GM21786 (cell line): ENCODE measurements around the gene TIMM17A.

Experiments used
- ATAC-seq: cut with Tn5 transposase; IDR thresholded peaks from one replicate; pipeline ENCODE4 v1.9.1; 2021; ENCODE audit not compliant: unreplicated experiment

Gene TIMM17A

DNA sequence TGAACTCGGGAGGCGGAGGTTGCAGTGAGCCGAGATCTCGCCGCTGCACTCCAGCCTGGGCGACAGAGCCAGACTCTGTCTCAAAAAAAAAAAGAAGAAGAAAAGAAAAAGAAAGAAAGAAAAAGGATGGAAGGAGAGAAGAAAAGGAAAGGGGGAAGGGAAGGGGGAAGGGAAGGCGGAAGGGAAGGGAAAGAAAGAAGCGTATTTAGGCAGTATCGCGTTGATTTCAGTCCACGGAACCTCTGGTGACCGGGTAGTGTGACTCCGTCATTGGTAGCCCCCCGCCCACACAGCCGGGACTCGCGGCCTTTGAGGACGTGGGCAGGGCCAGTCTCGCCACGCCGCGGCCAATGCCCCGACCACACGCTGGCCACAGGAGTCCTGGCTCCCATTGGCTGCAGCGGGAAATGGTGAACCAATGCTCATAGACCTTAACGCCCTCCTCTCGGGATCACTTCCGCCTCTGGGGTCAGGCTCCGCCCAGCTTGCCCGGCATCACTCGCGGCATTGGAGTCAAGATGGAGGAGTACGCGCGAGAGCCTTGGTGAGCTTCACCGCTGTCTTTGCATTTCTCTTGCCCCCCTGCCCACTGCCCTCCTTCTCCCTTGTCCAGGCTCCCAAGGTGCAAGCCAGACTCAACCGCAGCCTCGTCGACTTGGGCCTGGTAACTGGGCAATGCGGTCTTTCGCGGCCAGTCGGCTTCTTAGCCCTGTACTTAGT is at the start of gene TIMM17A:
Gene TIMM17A, plus strand, starts transcription at position 495 of the 720 bp plus-strand sequence. Its CDS starts 24 bp downstream, at position 519.
- ATAC-seq, result peak; percentile 100

DNA sequence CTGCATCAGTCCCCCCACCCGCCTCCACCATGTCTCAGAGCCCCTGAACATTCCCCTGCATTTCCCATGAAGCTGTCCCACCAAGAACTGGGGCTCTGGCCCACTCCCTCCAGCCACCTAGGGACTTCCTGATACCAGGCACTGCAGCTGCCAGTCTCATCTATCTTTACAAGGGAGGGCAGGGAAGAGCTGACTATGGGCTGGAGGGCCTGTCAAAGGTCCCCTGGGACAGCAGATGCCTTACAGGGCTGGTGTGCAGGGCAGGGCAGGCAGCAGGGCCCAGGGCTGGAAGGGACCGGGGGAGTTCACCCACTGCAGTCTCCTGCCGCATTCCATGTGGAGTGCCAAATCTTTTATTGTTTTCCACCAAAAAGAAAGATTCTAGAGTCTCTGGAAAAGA is 49.0 kb upstream of the TIMM17A start:
- ATAC-seq, result no peak

DNA sequence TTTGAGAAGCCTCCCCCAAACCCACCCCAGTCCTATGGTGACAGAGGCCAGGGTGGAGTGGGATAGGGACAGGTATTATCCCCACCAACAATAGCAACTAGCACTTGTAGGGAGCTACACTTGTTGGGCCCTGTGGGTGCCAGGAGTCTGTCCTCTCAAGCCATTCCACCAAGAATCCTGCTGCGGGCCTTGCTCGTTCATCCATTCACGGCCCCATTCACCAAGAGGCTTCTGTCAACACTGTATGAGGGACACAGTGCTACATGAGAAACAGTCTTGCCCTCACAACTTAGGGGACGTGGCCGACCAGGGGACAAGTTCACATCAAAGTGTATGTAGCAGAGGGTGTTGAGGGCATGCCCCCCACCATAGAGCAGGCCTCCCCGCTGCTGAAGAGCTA is 47.7 kb upstream of the TIMM17A start:
- ATAC-seq, result no peak

DNA sequence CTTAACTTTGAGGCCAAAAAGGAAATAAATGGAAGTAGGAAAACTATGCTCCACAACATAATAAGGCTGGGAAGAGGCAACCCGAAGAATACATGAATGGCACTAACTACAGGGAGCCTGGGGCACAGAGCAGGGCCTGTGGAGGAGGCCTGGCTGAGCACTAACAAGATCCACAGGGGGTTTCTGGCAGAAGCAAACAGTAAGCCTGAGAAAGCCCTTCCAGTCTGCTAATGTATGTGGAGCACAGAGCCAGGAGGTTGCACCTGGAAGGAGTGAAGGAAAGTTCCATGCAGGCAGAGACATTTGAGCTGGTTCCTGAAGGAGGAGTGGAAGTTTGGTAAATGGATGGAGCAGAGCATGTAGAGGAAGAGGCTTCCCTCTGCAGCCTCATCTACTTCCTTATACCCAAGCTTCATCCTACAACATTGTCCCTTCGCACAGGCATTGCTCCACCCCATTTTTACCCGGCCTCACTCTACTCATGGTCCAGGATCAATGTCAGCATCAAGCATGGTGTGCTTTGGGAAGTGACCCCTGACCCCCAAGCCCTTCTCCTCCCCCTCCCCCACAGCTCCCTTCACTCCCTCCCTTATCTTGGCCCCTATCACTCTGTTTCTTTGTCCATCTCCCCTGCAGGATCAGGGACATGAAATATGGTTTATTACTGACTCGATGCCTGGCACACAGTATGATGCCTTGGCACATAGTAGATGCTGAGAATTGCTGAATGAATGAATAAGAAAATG is 43.3 kb upstream of the TIMM17A start:
- no peak for ATAC-seq

DNA sequence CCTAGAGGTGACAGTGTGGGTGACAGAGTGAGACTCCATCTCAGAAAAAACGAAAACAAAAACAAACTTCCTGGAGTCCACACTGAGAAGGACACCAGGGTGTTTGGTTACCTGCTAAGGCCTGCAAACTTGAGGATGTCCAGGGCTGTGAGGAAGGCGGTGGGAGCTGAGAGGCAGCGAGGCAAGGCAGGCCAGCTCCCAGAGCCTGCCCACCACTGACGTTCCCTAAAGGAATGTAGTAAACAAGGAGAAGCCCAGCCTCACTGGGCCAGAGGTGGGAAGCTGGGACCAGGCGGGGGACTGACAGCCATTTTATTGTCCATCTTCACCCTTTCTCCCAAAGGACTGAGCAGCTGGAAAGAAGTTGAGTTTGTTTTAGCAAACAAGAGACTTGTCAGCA is 42.5 kb upstream of the TIMM17A start:
- ATAC-seq, result no peak

DNA sequence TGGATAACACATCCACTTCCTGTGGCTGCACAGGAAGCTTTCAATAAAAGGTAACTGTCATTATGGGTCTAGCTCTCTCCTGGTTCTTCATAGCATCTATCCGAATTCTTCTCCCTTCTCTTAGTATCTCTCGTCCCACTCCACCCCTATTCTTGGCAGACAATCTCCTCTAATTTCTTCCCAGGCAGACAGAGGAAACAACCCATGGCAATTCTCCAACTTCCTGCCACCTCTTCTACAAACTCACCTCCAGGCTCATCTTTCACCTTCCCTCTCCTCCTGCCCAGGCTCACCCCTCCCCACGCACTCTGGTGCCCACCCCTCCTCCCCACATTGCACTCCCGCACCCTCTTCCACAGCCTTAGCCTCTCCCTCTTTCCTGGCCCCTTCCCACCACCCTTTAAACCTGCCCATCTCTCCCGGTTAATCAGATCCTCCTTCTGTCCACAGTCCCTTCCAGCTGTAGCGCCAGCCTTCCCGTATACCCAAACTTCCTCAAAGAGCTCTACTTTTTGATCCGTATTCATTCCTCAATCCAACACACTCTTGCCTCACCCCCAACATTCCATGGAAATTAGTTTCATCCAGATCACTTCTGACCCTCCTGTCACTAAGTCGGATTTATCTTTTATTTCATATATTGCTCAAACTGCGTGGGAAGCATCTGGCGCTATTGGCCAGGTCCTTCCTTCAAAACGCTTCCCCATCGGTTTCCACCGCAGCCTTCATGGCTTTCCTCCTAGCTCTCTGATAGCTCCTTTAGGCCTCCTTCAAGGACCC is 40.7 kb upstream of the TIMM17A start:
- no peak for ATAC-seq

DNA sequence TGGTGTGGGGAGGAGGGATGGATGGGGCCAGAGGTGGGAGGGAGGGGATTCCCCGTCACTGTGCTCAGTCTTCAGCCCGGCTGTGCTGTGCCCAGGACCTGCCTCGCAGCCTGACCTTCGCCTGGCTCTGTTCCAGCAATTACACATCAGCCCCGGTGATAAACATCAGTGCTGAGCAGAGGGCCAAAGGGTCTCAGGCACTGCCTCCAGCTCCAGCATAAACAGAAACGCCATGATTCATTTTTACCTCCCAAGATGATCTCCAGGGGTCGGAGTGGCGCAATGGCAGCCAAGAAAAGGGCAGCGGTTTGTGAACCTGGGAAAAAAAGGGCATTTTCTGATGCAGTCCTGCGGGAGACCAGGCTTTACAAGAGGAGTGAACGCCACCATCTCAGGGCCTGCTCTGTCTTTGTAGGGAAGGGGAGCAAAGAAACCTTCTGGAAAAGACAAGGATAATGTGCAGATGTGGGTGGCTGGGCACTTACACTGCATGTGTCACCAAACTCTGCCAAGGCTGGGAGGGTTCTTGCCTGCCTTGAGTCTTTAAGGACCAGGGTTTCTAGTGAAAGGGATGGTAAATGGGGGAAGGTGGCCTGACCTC is 38.6 kb upstream of the TIMM17A start:
- no peak for ATAC-seq

DNA sequence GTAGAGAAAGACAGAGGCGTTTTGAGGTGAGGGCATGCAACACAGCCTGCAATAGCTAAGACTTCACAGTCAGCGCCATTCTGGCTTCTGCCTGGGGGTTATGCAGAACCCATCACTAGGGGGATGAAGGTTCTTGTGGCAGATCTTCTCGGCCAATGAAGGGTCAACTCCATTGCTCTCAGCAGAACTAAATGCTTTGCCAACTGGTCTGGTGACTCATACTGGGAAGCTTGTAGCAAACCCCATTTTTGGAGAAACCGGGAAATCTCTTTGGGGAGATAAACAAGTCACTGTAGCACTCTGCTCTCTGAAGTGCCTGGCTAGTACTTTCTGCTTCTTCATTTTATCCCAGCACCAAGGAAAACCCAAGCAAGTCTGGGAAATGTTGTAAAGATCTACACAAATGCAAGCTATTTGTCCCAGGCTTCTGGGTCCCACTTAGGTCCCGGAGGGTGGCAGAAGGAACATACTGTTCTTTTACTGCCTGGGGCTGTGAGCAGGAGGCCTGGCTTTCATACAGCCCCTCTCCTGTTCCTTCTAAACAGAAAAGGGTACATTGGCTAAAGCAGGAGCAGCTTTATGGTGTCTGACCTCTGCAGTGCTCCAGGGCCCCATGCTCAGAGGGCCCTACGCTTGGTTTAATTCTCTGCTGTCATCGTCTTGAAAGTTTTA is 37.8 kb upstream of the TIMM17A start:
- no peak for ATAC-seq

DNA sequence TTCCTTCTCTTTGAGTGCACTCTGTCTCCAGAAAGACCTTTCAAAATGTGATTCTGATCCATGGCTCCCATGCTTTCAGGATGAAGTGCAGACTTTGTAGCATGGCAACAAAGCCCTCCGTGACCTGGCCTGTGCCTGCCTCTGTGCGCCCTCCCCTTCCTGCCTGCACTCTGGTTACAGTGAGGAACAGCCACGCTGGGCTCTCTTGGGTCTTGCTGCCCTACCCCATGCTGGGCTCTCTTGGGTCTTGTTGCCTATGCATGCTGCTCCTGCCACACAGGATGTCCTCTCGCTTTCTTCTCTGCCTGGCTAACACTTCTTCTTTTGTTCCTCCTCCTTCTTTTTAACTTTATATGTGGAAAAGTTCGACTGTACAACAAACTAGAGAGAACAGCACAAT is 37.0 kb upstream of the TIMM17A start:
- ATAC-seq, result no peak

DNA sequence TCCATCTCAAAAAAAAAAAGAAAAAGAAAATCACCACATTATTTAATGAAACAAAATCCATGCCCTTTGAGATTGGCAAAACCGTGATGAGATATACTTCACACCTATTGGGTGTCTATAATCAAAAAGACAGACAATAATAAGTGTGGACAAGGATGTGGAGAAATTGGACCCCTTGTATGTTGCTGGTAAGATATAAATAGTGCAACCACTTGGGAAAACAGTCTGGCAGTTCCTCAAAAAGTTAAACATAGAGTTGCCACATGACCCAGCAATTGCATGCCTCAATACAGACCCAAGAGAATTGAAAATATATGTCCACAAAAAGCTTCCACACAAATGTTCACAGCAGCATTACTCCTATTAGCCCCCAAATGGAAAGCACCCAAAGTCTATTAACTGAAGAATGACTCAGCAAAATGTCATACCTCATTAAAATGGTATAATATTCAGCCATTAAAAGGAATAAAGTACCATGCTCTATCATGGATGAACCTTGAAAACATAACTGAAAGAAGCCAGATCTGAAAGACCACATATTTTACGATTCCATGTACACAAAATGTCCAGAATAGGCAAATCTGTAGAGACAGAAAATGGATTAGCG is 33.2 kb upstream of the TIMM17A start:
- no peak for ATAC-seq

DNA sequence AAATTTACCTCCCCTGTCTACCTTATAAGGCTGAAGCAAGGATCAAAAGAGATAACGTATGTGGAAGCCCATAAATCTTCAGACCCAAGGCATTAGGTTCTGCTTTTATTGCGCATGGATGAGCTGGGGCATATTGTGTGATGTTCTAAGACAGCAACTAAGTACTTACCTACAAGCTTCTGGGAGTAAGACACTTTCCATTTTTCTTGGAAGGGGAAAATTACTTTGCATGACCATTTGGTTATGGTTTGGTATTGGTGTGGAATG is 30.1 kb upstream of the TIMM17A start:
- no peak for ATAC-seq

DNA sequence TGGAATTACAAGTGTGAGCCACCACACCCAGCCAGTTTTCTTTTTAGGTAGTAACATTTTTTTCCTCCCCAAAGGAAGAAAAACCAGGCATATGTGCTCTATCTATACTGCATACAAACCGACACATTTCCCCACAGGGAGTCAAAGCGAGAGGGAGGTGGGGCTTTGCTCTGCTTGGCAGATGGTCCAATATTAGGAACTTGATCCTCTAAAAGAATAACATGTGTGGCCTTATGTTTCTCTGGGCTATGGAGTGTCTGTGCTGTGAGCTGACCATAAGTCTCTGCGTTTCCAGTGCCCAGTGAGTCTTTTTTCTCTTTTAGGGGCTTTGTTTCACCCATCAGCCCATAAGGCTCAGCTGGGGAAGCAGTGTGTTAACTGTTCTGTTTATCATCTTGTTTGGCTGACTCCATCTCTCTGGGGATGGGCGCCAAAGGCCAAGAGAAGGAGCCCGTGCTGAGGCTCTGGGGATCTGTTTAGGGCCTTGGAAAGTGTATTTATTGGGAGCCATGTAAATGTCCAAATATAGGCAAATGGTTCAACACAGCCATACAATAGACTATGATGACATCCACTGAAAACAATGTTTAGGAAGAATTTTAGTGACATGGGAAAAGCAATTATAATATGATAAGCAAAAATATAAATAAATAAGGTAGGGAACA is 29.2 kb upstream of the TIMM17A start:
- no peak for ATAC-seq

DNA sequence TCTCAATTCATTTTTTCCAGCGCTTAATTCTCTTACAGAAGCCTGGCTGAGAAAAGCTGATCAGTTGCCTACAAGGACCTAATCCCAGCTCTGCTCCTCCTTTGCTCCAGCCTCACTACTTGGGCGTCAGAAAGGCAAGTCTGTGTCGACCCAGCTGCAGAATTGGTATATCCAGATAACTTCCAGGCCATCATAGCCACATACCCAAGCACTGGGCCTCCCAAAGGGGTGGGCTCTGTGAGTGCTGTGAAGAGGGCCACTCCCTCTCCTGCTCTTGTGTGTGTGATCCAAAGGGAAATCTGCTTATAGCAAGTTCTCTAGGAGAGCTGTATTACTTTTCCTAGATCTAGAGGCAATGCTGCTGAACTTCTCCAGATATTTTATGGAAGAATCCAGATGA is 27.0 kb upstream of the TIMM17A start:
- ATAC-seq, result no peak

DNA sequence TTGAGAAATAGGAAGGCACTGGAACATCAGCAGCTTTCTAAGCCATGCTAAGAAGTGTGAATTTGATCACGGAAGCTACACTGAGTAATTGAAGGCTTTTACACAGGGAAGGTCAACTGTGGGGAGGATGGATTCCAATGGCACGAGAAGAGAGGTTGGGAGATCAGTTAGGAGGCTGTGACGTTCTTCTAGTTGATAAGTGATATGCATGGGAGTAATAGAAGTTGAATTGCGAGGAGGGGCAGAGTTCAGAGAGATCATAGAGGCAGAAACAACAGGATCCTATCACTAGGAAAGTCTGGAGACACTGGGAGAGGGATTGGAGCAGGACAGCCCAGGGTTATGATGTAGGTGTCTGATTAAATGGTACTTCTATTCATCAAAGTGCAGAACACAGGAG is 25.2 kb upstream of the TIMM17A start:
- ATAC-seq, result no peak

DNA sequence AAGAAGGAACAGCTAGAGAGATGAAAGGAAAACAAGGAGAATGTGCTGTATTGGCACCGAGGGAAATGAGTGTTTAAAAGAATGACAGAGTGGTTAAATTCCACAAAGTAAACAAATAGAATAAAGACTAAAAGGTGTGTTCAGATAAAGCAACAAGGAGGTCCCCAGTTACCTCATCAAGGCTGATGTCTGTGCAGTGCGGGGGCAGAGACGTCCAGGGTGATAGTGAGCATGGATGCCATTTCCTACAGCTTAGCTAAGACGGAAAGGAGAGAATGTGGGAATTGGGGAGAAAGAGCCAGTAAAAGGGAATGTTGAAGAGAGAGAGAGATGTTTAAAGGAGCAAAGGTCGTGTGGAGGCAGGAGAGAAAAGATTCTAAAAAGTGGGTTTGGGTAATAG is 24.5 kb upstream of the TIMM17A start:
- ATAC-seq, result no peak

DNA sequence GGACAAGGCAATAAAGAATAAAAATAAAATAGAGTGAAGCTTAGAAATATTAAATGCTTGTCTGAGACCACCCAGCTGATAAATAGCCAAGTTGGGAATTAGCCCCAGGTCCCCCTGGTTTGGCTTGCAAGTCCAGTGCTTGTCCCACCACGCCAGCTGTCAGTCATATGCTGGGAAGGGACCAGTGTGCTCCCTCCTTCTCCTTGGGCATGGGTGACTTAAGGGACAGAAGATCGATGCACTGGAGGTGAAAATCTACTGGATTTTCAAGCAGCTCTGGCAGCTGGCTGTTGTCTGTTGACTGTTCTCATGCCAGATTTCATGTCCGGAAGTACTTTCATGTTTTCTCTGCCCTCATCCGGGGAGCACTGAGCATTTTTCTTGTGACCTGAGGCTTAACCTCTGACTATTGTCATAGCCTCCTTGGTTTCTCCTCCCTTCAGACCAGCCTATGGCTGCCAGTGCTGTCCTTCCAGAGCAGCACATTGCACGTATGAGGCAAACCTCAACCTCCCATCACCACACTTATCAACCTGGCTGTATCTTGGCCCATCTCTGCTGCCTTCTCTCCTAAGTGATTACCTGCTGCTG is 21.4 kb upstream of the TIMM17A start:
- no peak for ATAC-seq

DNA sequence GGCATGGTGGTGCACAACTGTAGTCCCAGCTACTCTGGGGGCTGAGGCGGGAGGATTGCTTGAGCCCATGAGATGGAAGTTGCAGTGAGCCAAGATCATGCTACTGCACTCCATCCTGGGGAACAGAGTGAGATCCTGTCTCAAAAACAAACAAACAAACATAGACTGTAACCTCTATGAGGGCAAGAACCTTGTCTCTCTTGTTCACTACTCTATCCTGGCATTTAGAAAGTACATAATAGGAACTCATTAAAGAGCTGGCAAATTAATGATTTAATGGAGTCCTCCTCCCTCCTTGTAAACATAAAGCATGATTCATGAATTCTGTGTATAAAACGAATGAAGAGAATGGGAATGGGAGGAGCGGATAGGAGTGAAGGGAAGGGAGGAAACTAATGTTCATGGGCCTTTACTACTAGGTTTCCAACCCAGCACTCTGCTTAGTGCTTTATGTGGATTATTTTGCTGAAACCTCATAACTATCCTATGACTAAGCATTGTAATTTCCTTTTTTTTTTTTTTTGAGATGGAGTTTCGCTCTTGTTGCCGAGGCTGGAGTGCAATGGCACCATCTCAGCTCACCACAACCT is 17.6 kb upstream of the TIMM17A start:
- ATAC-seq, result no peak

DNA sequence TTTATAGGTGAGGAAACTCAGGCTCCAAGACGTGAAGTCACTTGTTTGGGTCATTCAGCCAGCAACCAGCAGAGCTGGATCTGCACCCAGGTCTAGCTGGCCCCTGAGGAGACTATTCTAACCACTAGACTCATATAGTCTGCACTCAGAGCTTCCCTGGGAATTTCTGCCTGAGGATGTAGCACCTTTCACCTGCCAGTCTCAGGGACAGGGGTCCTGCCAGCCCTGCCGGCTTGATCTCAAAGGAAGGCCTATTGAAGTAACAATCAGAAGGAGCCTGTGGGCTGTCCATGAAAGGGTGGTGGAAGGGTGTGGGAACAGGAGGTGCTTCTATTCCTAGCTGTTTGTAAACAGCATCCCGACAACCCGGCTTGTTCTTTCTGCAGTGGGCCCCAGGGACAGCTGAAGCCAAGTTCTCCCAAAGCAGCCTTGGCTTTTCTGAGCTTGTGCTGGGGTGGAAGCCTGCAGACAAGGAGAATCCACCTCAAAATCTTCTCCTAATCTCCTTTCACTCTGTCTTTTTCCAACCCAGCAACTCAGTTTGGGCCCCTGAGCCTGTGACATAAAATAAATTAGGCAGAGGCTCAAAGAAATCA is 16.8 kb upstream of the TIMM17A start:
- no peak for ATAC-seq

DNA sequence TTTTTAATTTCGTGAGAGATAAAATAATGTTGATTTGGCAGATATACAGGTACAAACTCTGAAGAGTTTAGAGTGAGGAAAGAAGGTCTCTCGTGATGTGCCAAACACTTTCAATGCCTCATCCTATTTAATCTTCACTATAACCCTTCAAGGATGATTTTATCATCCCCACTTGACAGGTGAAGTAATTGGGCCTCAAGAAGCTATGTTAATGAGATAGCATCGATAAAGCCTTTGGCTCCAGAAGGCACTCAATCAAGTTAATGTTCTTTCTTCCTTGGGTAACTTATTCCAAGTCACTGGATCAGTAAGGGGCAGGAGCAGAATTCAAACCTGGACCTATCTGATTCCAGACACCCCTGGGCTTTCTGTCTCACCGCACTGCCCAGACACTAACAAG is 16.2 kb upstream of the TIMM17A start:
- ATAC-seq, result no peak
